ENCODE data around the gene WNT9B.

WNT9B gene

DNA sequence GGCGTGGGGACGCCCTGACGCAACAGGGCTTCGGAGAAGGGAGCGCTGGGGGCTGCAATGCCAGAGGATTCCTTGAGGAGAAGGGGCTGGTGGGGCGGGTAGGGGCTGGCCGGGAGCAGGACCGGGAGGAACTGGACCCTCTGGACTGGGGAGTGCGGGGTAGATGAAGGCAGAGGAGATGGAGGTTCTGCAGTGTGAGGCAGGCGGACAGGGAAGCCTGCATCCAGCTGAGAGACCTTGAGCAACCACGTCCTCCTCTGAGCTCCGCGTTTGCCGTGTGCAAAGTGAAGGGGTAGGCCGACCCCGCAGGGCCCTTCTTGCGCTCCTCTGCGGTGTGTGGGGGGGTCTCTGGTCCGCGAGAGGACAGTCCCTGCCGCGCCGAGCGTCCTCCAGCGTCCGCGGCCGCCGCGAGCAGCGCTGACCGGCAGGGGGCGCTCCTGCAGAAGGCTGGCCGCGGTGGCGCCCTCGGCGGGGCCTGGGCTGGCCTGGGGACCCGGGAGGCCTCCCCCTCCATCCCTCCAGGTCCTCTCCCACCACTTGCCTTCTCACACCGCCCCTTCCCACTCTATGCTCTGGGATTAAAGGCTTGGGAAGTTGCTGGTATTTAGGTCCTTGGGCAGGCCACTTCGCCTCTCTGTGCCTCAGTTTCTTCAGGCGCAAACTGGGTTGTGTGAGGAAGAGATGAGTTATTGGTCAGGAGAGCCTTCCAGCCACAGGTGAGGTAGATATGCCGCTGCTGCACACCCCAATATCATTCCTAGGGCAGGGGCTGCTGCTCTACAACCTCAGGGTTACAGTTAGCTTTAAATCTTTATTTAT lies 9.6 kb upstream of the WNT9B start:
- TF ChIP-seq CTCF (IDR thresholded peaks at IDR 0.05; ENCODE audit: insufficient read depth, missing control alignments): peak; percentile 70
- peak; percentile 65 for DNase-seq (ENCODE audit: insufficient read length, low spot score)
- no peak for FAIRE-seq

DNA sequence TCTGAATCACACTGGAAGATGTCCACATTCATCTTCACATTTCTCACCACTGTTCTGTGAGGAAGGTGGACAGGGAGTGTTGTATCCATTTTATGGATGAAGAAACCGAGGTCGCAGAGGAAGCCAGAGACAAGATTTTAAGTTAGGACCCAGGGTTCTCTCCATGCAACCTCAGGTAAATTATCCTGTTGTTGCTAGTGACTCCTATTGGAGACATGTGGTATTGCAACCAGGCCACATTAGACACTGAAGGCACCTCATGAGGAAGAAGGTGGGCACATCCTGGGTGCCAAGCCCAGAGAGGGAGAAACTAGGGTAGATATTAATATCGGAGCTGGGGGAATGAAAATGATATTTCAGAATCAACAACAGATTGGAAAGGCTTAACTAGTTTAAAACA lies 8.5 kb upstream of the WNT9B start:
- FAIRE-seq (no peak), DNase-seq (ENCODE audit: insufficient read length, low spot score) (no peak)
- peak; percentile 24 for TF ChIP-seq CTCF (IDR thresholded peaks at IDR 0.05; ENCODE audit: insufficient read depth, missing control alignments)

GRCh38 chr17:46847204-46848191 lies 3.9 kb upstream of the WNT9B start:
- no peak for FAIRE-seq
- no peak for TF ChIP-seq CTCF (IDR thresholded peaks at IDR 0.05; ENCODE audit: insufficient read depth, missing control alignments)
- no peak for DNase-seq (ENCODE audit: insufficient read length, low spot score)

- DNase-seq (ENCODE audit: insufficient read length, low spot score) (no peak), FAIRE-seq (no peak)
- TF ChIP-seq CTCF (IDR thresholded peaks at IDR 0.05; ENCODE audit: insufficient read depth, missing control alignments): no peak
Measured at GRCh38 chr17:46848534-46848933, 2.8 kb upstream of the WNT9B start.

- FAIRE-seq: no peak
Measured at GRCh38 chr17:46850688-46851028, 725 bp upstream of the WNT9B start.

DNA sequence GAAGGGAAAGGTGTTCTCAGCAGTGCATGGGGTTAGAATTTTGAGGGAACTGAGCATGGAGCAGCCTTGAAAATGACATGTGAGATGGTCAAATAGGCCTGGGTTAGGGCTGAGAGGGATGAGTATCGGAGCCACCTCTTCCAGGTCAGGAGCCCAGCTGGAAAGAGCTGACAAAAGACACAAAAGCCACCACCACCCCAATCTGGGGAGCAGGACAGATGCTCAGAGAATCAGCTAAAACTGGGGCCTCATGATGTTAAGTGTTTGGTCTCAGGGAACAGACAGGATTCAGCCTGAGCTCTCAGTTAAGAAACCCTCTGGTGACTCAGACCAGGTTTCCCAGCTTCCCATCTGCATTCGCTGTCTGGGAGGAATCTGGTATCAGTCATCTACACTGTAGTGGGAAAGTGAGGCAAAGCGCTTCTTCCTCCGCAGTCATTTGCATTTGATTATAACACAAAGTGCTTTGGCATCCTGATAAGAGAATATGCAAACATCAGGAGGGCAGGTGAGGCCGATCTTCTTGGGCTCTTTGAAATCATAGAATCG lies 2.6 kb downstream of the WNT9B start:
- FAIRE-seq: no peak
- TF ChIP-seq CTCF (IDR thresholded peaks at IDR 0.05; ENCODE audit: insufficient read depth, missing control alignments): no peak
- DNase-seq (ENCODE audit: insufficient read length, low spot score): no peak

More at GRCh38 chr17:46850688-46851028, 725 bp upstream of the WNT9B start:
- TF ChIP-seq CTCF (IDR thresholded peaks at IDR 0.05; ENCODE audit: insufficient read depth, missing control alignments): no peak
- no peak for DNase-seq (ENCODE audit: insufficient read length, low spot score)
